AG09319 (cell line): ENCODE measurements around the gene PRG3.
A peak's percentile ranks its signal among the peaks of the same experiment; 100 is the strongest.
"Not testable (repeated sequence)": the region's sequence is repeated elsewhere in the genome, so short reads cannot be mapped to it uniquely, and the experiment has no call there.

Source experiments
- DNase-seq: peaks from one replicate; pipeline ENCODE4 v3.0.0-alpha.2; 2010; ENCODE audit warnings: low read depth; ENCODE audit errors: extremely low read depth
- CTCF ChIP-seq: IDR thresholded peaks from 2 replicates; pipeline ENCODE4 v1.5.1; 2011; ENCODE audit warnings: low read depth, mild to moderate bottlenecking, inconsistent platforms, low read length, moderate library complexity

The PRG3 gene

GRCh38 chr11:57340039-57340615 is 40.8 kb downstream of the PRG3 start:
- peak; percentile 18 for TF ChIP-seq CTCF
- DNase-seq, result no peak

DNA sequence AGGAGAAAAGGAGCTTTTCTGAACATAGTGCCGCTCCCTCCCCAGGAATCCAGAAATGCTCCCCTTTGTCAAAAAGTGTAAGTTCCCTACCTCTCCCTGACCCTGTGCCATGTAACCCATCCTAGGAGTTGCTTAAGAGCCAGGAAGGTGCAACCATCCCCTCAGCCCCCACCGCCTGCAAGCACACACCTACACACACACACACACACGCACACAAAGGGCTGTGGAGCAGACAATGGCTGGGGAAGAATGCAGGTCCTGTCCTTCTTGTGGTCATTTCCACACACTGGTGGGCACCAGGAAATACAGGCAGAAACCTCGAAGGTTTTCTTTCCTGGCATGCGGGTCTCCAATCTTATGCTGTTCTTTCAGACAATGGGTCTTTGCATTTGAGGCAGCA is 41.6 kb downstream of the PRG3 start:
- TF ChIP-seq CTCF, result no peak
- no peak for DNase-seq

DNA sequence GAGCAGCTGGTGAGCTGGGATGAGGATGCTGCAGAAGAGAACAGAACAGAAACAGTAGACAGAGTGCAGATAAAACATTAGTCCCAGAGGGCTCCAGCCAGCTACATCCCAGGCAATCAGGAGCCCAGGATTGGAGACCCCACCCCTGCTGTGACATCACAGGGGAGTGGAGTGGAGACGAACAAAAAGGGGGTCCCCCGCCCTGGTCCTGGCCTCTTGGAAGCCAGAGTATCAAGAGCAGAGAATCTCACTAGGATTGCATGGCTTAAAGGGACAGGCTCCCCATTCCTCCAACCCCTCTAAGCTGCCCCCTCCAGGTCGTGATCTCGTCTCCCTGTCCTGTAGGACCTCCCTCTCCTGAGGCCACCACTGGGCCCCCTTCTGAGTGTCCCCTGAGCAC is 42.8 kb downstream of the PRG3 start, which contains the start of gene P2RX3:
Gene P2RX3, plus strand, starts transcription at position 211 of the 400 bp plus-strand sequence. CDS start 199 bp downstream, outside the sequence.
- no peak for DNase-seq
- no peak for TF ChIP-seq CTCF

DNA sequence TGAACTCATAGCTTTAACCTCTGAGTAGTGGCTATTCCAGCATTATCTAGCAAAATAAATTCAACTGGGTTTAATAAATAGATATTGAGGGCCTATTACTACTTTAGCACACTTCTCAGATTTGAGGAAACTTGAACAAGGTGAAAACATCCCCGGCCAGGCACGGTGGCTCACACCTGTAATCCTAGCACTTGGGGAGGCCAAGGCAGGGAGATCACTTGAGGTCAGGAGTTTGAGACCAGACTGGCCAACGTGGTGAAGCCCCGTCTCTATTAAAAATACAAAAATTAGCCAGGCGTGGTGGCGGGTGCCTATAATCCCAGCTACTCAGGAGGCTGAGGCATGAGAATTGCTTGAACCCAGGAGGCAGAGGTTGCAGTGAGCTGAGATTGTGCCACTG is 44.1 kb downstream of the PRG3 start:
- DNase-seq, result not testable (repeated sequence)

GRCh38 chr11:57336111-57336666 is 44.8 kb downstream of the PRG3 start:
- no peak for DNase-seq
- no peak for TF ChIP-seq CTCF

DNA sequence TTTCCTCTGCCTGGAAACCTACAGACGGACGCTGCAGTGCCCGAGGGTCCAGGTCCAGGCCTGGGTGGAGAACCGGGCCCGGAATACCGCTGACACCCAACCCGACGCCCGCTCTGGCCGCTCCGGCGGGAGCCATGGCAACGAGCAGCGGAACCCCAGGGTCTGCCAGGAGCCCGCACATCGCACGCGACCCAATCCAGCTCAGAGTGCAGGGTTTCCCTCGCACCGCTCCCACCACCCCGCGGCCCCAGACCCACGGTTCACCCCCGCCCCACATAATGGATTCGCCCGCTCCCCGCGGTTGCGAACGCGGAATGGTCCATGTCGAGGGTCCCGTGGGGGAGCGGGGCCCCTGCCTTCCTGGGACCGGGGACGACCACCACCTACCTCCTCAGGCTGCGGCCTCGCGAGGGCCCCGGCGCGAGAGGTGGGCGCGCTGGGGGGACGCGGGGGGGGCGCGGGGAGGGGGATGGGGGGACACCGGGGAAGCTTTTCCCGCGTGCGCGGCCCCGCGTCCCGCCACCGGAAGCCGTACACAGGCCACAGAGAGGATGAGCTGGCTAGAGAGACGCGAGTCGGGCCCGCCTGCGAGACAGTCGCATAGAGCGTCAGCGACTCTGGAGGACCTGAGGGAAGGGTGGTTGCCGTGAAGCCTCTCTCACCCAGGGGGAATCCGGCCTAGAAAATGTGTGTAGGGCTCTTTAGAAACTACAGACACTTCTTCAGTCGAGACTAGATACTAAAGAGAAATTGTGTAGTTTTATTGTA is 45.4 kb downstream of the PRG3 start, which contains the start of gene SSRP1:
Gene SSRP1, minus strand, starts transcription at position 550 of the 768 bp plus-strand sequence. CDS start 771 bp downstream, outside the sequence.
- peak; percentile 5 for TF ChIP-seq CTCF

DNA sequence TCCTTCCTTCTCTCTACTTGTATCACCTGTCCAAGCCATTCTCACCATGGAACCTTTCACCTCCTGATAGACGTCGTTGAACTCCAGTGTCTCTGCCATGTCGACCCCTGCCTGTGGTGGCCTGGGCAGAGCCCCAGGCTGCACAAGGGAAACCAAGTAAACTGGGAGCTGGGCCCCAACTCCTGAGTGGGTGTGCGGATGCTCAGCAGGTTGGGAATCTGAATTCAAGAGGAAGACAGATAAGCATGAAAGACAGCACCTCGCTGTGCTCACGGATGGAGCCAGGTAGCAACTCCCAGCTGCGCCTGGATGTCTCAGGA is 46.0 kb downstream of the PRG3 start:
- TF ChIP-seq CTCF, result no peak
- DNase-seq, result no peak

More for the DNA sequence above, 45.4 kb downstream of the PRG3 start, which contains the start of gene SSRP1:
- DNase-seq, result no peak
